Stimulated activated CD4-positive, alpha-beta T cell treated with anti-CD3 and anti-CD28 coated beads, Interleukin-4, amount 100 ng/mL, for 1 hour (primary cell): ENCODE data around the gene ZSCAN2.
"Not testable (repeated sequence)": the region's sequence is repeated elsewhere in the genome, so short reads cannot be mapped to it uniquely, and the experiment has no call there.

ENCODE experiments used
- DNase-seq: peaks from one replicate; pipeline ENCODE4 v3.0.0-alpha.2; 2020

Gene ZSCAN2

GRCh38 chr15:84642640-84643039, 41.8 kb downstream of the ZSCAN2 start:
- DNase-seq = not testable (repeated sequence)

- no peak for DNase-seq
These were observed 43.0 kb downstream of the ZSCAN2 start for GRCh38 chr15:84643838-84644237.

- DNase-seq = no peak
These were observed 44.7 kb downstream of the ZSCAN2 start for GRCh38 chr15:84645496-84645895.

GRCh38 chr15:84645997-84646396, 45.2 kb downstream of the ZSCAN2 start:
- no peak for DNase-seq

GRCh38 chr15:84647726-84648125, 46.9 kb downstream of the ZSCAN2 start:
- DNase-seq = no peak

- no peak for DNase-seq
These were observed 47.7 kb downstream of the ZSCAN2 start for GRCh38 chr15:84648539-84648938.

GRCh38 chr15:84649706-84650105, 48.9 kb downstream of the ZSCAN2 start:
- no peak for DNase-seq

GRCh38 chr15:84653584-84653909, 52.7 kb downstream of the ZSCAN2 start:
- no peak for DNase-seq

GRCh38 chr15:84653910-84654688, 53.3 kb downstream of the ZSCAN2 start, which contains the start of gene WDR73:
Gene WDR73 (minus strand): TSS chr15:84654283. CDS start chr15:84654274, 9 bp downstream.
- peak; percentile 98 for DNase-seq

- peak; percentile 78 for DNase-seq
These were observed 54.1 kb downstream of the ZSCAN2 start for GRCh38 chr15:84654689-84655453.

GRCh38 chr15:84656972-84657371, 56.2 kb downstream of the ZSCAN2 start:
- DNase-seq = no peak

GRCh38 chr15:84657748-84658079, 56.9 kb downstream of the ZSCAN2 start:
- no peak for DNase-seq

GRCh38 chr15:84658080-84658787, 57.4 kb downstream of the ZSCAN2 start, which contains the start of gene NMB:
Gene NMB (minus strand): TSS chr15:84658199. CDS start chr15:84658152, 47 bp downstream.
- peak; percentile 82 for DNase-seq

- no peak for DNase-seq
These were observed 58.1 kb downstream of the ZSCAN2 start for GRCh38 chr15:84658788-84659411.

GRCh38 chr15:84659904-84660781, 59.3 kb downstream of the ZSCAN2 start:
- no peak for DNase-seq

- no peak for DNase-seq
These were observed 60.2 kb downstream of the ZSCAN2 start for GRCh38 chr15:84661001-84661400.

GRCh38 chr15:84666373-84666772, 65.6 kb downstream of the ZSCAN2 start:
- DNase-seq = no peak

GRCh38 chr15:84668221-84668982, 67.6 kb downstream of the ZSCAN2 start:
- DNase-seq = no peak

- DNase-seq = peak; percentile 42
These were observed 68.9 kb downstream of the ZSCAN2 start for GRCh38 chr15:84669726-84670125.

GRCh38 chr15:84671211-84671610, 70.4 kb downstream of the ZSCAN2 start:
- no peak for DNase-seq
